HEK293 (cell line): ENCODE data around the gene RDH5.
A peak's percentile ranks its signal among the peaks of the same experiment; 100 is the strongest.

Source experiments
- FEZF1 ChIP-seq: fragments of 450-650 bp; formaldehyde crosslinking; IDR thresholded peaks from 2 replicates; pipeline ENCODE4 v1.5.1; 2016; ENCODE audit warnings: missing biosample characterization, missing genetic modification characterization
- HOXC10 ChIP-seq: sonication (generic); formaldehyde crosslinking; IDR thresholded peaks from 2 replicates; pipeline ENCODE4 v1.8.1; 2023; ENCODE audit warnings: mild to moderate bottlenecking, missing genetic modification reagents
- SP2 ChIP-seq: fragments of 450-650 bp; formaldehyde crosslinking; IDR thresholded peaks from 2 replicates; pipeline ENCODE4 v1.5.1; 2016; ENCODE audit warnings: missing biosample characterization, missing genetic modification characterization
- YY2 ChIP-seq: fragments of 450-650 bp; formaldehyde crosslinking; IDR thresholded peaks from 2 replicates; pipeline ENCODE4 v1.5.1; 2016; ENCODE audit warnings: missing biosample characterization, missing genetic modification characterization
- ZBTB21 ChIP-seq: fragments of 450-650 bp; formaldehyde crosslinking; IDR thresholded peaks from 2 replicates; pipeline ENCODE4 v1.5.1; 2017; ENCODE audit warnings: missing biosample characterization, missing genetic modification characterization
- ZNF138 ChIP-seq: fragments of 450-650 bp; formaldehyde crosslinking; IDR thresholded peaks from 2 replicates; pipeline ENCODE4 v1.5.1; 2016; ENCODE audit warnings: missing biosample characterization, missing genetic modification characterization, borderline replicate concordance
- ZNF155 ChIP-seq: fragments of 450-650 bp; formaldehyde crosslinking; IDR thresholded peaks from 2 replicates; pipeline ENCODE4 v1.5.1; 2016; ENCODE audit warnings: missing biosample characterization, missing genetic modification characterization
- ZNF202 ChIP-seq: fragments of 450-650 bp; formaldehyde crosslinking; IDR thresholded peaks from 2 replicates; pipeline ENCODE4 v1.5.1; 2016; ENCODE audit warnings: missing biosample characterization, missing genetic modification characterization, borderline replicate concordance
- ZNF324 ChIP-seq: fragments of 450-650 bp; formaldehyde crosslinking; IDR thresholded peaks from 2 replicates; pipeline ENCODE4 v1.5.1; 2016; ENCODE audit warnings: missing biosample characterization, missing genetic modification characterization
- ZNF335 ChIP-seq: fragments of 450-650 bp; formaldehyde crosslinking; conservative IDR thresholded peaks from 2 replicates; pipeline ENCODE4 v1.5.1; 2016; ENCODE audit warnings: missing biosample characterization, missing genetic modification characterization
- ZNF350 ChIP-seq: fragments of 450-650 bp; formaldehyde crosslinking; IDR thresholded peaks from 2 replicates; pipeline ENCODE4 v1.5.0; 2017; ENCODE audit warnings: missing biosample characterization, mild to moderate bottlenecking, missing genetic modification characterization
- ZNF366 ChIP-seq: fragments of 450-650 bp; formaldehyde crosslinking; conservative IDR thresholded peaks from 2 replicates; pipeline ENCODE4 v1.5.1; 2016; ENCODE audit warnings: missing biosample characterization, missing genetic modification characterization
- ZNF37A ChIP-seq: fragments of 450-650 bp; IDR thresholded peaks from 2 replicates; pipeline ENCODE4 v1.5.1; 2018; ENCODE audit warnings: missing biosample characterization, missing genetic modification characterization
- ZNF404 ChIP-seq: fragments of 450-650 bp; formaldehyde crosslinking; IDR thresholded peaks from 2 replicates; pipeline ENCODE4 v1.5.1; 2017; ENCODE audit warnings: missing biosample characterization, missing genetic modification characterization
- ZNF558 ChIP-seq: fragments of 450-650 bp; formaldehyde crosslinking; IDR thresholded peaks from 2 replicates; pipeline ENCODE4 v1.5.1; 2016; ENCODE audit warnings: missing biosample characterization, missing genetic modification characterization
- ZNF585B ChIP-seq: fragments of 450-650 bp; formaldehyde crosslinking; IDR thresholded peaks from 2 replicates; pipeline ENCODE4 v1.5.1; 2016; ENCODE audit warnings: missing biosample characterization, missing genetic modification characterization
- TF ChIP-seq, protein P1 (sequence below): fragments of 450-650 bp; formaldehyde crosslinking; IDR thresholded peaks from 2 replicates; pipeline ENCODE4 v1.5.1; 2016; ENCODE audit warnings: missing biosample characterization, missing genetic modification characterization
- TF ChIP-seq, protein P2 (sequence below): fragments of 450-650 bp; formaldehyde crosslinking; IDR thresholded peaks from 2 replicates; pipeline ENCODE4 v1.5.1; 2017; ENCODE audit warnings: missing biosample characterization, missing genetic modification characterization
- TF ChIP-seq, protein P3 (sequence below): fragments of 450-650 bp; formaldehyde crosslinking; conservative IDR thresholded peaks from 2 replicates; pipeline ENCODE4 v1.5.1; 2016; ENCODE audit warnings: low read depth, missing biosample characterization, missing genetic modification characterization
- TF ChIP-seq, protein P4 (sequence below): fragments of 450-650 bp; formaldehyde crosslinking; IDR thresholded peaks from 2 replicates; pipeline ENCODE4 v1.5.1; 2016; ENCODE audit warnings: missing biosample characterization, missing genetic modification characterization
- TF ChIP-seq, protein P5 (sequence below): fragments of 450-650 bp; formaldehyde crosslinking; IDR thresholded peaks from 2 replicates; pipeline ENCODE4 v1.5.1; 2016; ENCODE audit warnings: missing biosample characterization, missing genetic modification characterization

The RDH5 gene

DNA sequence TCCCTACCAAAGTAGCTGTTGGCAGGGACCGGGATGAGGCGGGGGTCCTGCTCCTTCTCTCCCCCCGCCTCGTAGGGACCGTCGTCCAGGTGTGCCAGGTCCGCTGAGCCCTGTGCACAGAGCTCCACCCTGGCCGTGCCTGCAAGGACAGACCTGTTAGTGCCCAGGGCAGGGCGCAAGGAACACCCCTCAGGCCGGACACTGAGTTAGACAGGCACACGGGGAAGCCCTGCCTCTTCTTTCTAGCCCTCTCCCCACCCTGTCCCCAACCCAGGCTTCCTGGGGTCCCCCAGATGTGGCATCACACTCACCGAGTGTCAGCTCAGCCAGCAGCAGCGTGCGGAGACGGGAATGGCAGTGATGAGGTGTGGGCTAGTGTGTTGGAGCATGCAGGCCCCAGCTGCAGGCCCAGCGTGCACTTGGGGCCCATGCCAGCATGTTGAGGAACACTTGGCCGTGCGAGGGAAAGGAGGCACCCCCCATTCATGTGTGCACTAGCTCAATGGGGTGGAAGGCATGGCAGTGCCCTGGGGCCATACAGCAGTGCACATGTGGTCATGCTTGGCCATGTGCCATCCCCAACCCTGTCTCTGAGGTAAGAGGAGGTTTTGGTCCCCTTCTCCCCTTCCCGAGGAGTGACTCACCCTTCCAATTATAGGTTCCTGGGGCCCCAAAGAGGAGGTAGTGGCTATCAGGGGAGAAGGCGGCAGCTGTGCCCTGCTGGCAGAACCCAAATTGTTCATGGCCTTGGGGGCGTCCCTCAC lies 19.8 kb upstream of the RDH5 start (continued):
- TF ChIP-seq, protein P1, sequence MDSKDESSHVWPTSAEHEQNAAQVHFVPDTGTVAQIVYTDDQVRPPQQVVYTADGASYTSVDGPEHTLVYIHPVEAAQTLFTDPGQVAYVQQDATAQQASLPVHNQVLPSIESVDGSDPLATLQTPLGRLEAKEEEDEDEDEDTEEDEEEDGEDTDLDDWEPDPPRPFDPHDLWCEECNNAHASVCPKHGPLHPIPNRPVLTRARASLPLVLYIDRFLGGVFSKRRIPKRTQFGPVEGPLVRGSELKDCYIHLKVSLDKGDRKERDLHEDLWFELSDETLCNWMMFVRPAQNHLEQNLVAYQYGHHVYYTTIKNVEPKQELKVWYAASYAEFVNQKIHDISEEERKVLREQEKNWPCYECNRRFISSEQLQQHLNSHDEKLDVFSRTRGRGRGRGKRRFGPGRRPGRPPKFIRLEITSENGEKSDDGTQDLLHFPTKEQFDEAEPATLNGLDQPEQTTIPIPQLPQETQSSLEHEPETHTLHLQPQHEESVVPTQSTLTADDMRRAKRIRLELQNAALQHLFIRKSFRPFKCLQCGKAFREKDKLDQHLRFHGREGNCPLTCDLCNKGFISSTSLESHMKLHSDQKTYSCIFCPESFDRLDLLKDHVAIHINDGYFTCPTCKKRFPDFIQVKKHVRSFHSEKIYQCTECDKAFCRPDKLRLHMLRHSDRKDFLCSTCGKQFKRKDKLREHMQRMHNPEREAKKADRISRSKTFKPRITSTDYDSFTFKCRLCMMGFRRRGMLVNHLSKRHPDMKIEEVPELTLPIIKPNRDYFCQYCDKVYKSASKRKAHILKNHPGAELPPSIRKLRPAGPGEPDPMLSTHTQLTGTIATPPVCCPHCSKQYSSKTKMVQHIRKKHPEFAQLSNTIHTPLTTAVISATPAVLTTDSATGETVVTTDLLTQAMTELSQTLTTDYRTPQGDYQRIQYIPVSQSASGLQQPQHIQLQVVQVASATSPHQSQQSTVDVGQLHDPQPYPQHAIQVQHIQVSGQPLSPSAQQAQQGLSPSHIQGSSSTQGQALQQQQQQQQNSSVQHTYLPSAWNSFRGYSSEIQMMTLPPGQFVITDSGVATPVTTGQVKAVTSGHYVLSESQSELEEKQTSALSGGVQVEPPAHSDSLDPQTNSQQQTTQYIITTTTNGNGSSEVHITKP (tag by site-specific recombination) = peak; percentile 73
- TF ChIP-seq, protein P2, sequence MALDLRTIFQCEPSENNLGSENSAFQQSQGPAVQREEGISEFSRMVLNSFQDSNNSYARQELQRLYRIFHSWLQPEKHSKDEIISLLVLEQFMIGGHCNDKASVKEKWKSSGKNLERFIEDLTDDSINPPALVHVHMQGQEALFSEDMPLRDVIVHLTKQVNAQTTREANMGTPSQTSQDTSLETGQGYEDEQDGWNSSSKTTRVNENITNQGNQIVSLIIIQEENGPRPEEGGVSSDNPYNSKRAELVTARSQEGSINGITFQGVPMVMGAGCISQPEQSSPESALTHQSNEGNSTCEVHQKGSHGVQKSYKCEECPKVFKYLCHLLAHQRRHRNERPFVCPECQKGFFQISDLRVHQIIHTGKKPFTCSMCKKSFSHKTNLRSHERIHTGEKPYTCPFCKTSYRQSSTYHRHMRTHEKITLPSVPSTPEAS = 0 out of 2 replicates have a peak, but pooled peaks have one; percentile 29
- TF ChIP-seq ZNF350 (tag by site-specific recombination) (no peak), ZNF335 (tag by site-specific recombination) (peak; percentile 46), ZNF138 (tag by site-specific recombination) (no peak), ZNF324 (peak; percentile 68), ZNF558 (peak; percentile 46; the same call in 1 of the 2 replicates), ZNF155 (no peak), YY2 (tag by site-specific recombination) (peak; percentile 85), ZBTB21 (peak; percentile 83), ZNF404 (tag by site-specific recombination) (no peak), ZNF202 (tag by site-specific recombination) (no peak), ZNF366 (tag by site-specific recombination) (peak; percentile 93), FEZF1 (no peak), ZNF37A (no peak), HOXC10 (CRISPR knock-in tag) (no peak), ZNF585B (tag by site-specific recombination) (no peak), SP2 (tag by site-specific recombination) (peak; percentile 31; the same call in 1 of the 2 replicates)
- TF ChIP-seq, protein P3, sequence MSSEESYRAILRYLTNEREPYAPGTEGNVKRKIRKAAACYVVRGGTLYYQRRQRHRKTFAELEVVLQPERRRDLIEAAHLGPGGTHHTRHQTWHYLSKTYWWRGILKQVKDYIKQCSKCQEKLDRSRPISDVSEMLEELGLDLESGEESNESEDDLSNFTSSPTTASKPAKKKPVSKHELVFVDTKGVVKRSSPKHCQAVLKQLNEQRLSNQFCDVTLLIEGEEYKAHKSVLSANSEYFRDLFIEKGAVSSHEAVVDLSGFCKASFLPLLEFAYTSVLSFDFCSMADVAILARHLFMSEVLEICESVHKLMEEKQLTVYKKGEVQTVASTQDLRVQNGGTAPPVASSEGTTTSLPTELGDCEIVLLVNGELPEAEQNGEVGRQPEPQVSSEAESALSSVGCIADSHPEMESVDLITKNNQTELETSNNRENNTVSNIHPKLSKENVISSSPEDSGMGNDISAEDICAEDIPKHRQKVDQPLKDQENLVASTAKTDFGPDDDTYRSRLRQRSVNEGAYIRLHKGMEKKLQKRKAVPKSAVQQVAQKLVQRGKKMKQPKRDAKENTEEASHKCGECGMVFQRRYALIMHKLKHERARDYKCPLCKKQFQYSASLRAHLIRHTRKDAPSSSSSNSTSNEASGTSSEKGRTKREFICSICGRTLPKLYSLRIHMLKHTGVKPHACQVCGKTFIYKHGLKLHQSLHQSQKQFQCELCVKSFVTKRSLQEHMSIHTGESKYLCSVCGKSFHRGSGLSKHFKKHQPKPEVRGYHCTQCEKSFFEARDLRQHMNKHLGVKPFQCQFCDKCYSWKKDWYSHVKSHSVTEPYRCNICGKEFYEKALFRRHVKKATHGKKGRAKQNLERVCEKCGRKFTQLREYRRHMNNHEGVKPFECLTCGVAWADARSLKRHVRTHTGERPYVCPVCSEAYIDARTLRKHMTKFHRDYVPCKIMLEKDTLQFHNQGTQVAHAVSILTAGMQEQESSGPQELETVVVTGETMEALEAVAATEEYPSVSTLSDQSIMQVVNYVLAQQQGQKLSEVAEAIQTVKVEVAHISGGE (tag by site-specific recombination) = no peak
- TF ChIP-seq, protein P4, sequence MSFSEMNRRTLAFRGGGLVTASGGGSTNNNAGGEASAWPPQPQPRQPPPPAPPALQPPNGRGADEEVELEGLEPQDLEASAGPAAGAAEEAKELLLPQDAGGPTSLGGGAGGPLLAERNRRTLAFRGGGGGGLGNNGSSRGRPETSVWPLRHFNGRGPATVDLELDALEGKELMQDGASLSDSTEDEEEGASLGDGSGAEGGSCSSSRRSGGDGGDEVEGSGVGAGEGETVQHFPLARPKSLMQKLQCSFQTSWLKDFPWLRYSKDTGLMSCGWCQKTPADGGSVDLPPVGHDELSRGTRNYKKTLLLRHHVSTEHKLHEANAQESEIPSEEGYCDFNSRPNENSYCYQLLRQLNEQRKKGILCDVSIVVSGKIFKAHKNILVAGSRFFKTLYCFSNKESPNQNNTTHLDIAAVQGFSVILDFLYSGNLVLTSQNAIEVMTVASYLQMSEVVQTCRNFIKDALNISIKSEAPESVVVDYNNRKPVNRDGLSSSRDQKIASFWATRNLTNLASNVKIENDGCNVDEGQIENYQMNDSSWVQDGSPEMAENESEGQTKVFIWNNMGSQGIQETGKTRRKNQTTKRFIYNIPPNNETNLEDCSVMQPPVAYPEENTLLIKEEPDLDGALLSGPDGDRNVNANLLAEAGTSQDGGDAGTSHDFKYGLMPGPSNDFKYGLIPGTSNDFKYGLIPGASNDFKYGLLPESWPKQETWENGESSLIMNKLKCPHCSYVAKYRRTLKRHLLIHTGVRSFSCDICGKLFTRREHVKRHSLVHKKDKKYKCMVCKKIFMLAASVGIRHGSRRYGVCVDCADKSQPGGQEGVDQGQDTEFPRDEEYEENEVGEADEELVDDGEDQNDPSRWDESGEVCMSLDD (tag by site-specific recombination) = peak; percentile 34; the same call in 1 of the 2 replicates
- TF ChIP-seq, protein P5, sequence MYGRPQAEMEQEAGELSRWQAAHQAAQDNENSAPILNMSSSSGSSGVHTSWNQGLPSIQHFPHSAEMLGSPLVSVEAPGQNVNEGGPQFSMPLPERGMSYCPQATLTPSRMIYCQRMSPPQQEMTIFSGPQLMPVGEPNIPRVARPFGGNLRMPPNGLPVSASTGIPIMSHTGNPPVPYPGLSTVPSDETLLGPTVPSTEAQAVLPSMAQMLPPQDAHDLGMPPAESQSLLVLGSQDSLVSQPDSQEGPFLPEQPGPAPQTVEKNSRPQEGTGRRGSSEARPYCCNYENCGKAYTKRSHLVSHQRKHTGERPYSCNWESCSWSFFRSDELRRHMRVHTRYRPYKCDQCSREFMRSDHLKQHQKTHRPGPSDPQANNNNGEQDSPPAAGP (tag by site-specific recombination) = peak; percentile 75
